Measurements from ENCODE around the gene FARS2. TPM values are rescaled to one million over a fixed set of nuclear protein-coding genes. Genes with fewer than 3 reads are reported as not detected.
A peak's percentile ranks its signal among the peaks of the same experiment; 100 is the strongest.

Gene FARS2
- total and polyA plus RNA-seq, 9 of the 15 experiments (the other 6 are each of a cell fraction or from before 2014, with no cell fraction given) = 16.5 to 62.2 (median 27.0) TPM

GRCh38 chr6:5541751-5542432 is 280.6 kb downstream of the FARS2 start (continued):
- TF ChIP-seq ZNF212 (CRISPR knock-in tag; IDR thresholded peaks at IDR 0.05) (no peak), RFX1 (IDR thresholded peaks at IDR 0.05) (0 out of 2 replicates have a peak, but pooled peaks have one; percentile 13), PBX2 (CRISPR knock-in tag; IDR thresholded peaks at IDR 0.05; ENCODE audit: low read depth) (no peak), PBX2 (tag; conservative IDR thresholded peaks at IDR 0.05; ENCODE audit: low read depth) (no peak), TBL1XR1 (IDR thresholded peaks at IDR 0.05; ENCODE audit: low read length in 2 of 2) (no peak), FOXJ2 (tag; IDR thresholded peaks at IDR 0.05) (no peak; the same call in 1 of the 2 replicates), SMAD2 (IDR thresholded peaks at IDR 0.05; ENCODE audit: low read depth, low read length) (no peak), DMBX1 (CRISPR knock-in tag; IDR thresholded peaks at IDR 0.05; ENCODE audit: borderline replicate concordance) (peak; percentile 97), ADNP (tag; IDR thresholded peaks at IDR 0.05) (no peak), GTF2B (IDR thresholded peaks at IDR 0.05; ENCODE audit: extremely low read depth, insufficient read length) (no peak), ZNF224 (CRISPR knock-in tag; IDR thresholded peaks at IDR 0.05) (no peak), C11orf30 (IDR thresholded peaks at IDR 0.05; ENCODE audit: low read depth) (no peak), KDM5B (IDR thresholded peaks at IDR 0.05; ENCODE audit: insufficient replicate concordance, low read depth, low read length) (no peak), HNRNPH1 (optimal IDR thresholded peaks at IDR 0.05; ENCODE audit: low read depth, low read length) (no peak), NBN (IDR thresholded peaks at IDR 0.05; ENCODE audit: low read depth) (no peak), ZNF436 (CRISPR knock-in tag; IDR thresholded peaks at IDR 0.05) (no peak), PHTF2 (CRISPR knock-in tag; IDR thresholded peaks at IDR 0.05) (no peak)
- TF ChIP-seq, protein P1, sequence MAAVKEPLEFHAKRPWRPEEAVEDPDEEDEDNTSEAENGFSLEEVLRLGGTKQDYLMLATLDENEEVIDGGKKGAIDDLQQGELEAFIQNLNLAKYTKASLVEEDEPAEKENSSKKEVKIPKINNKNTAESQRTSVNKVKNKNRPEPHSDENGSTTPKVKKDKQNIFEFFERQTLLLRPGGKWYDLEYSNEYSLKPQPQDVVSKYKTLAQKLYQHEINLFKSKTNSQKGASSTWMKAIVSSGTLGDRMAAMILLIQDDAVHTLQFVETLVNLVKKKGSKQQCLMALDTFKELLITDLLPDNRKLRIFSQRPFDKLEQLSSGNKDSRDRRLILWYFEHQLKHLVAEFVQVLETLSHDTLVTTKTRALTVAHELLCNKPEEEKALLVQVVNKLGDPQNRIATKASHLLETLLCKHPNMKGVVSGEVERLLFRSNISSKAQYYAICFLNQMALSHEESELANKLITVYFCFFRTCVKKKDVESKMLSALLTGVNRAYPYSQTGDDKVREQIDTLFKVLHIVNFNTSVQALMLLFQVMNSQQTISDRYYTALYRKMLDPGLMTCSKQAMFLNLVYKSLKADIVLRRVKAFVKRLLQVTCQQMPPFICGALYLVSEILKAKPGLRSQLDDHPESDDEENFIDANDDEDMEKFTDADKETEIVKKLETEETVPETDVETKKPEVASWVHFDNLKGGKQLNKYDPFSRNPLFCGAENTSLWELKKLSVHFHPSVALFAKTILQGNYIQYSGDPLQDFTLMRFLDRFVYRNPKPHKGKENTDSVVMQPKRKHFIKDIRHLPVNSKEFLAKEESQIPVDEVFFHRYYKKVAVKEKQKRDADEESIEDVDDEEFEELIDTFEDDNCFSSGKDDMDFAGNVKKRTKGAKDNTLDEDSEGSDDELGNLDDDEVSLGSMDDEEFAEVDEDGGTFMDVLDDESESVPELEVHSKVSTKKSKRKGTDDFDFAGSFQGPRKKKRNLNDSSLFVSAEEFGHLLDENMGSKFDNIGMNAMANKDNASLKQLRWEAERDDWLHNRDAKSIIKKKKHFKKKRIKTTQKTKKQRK (IDR thresholded peaks at IDR 0.05; ENCODE audit: borderline replicate concordance, low read depth, low read length) = no peak
- TF ChIP-seq, protein P2, sequence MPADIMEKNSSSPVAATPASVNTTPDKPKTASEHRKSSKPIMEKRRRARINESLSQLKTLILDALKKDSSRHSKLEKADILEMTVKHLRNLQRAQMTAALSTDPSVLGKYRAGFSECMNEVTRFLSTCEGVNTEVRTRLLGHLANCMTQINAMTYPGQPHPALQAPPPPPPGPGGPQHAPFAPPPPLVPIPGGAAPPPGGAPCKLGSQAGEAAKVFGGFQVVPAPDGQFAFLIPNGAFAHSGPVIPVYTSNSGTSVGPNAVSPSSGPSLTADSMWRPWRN (IDR thresholded peaks at IDR 0.05; ENCODE audit: low read depth) = no peak
- TF ChIP-seq, protein P3, sequence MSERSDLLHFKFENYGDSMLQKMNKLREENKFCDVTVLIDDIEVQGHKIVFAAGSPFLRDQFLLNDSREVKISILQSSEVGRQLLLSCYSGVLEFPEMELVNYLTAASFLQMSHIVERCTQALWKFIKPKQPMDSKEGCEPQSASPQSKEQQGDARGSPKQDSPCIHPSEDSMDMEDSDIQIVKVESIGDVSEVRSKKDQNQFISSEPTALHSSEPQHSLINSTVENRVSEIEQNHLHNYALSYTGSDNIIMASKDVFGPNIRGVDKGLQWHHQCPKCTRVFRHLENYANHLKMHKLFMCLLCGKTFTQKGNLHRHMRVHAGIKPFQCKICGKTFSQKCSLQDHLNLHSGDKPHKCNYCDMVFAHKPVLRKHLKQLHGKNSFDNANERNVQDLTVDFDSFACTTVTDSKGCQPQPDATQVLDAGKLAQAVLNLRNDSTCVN (CRISPR knock-in tag; IDR thresholded peaks at IDR 0.05) = no peak
